Measurements from ENCODE around the gene BMX.

BMX gene

GRCh38 chrX:15576019-15576418, 75.4 kb downstream of the BMX start:
- Mint-ChIP-seq H3K27ac (no peak overlapping the region), H3K9me3 (no peaks in the 10 kb centered on the region), H3K4me1 (no peaks in the 10 kb centered on the region), H3K27me3 (peaks cover 9% of the 10 kb centered on the region), H3K4me3 (no peak overlapping the region), H3K36me3 (no peaks in the 10 kb centered on the region)
- ATAC-seq, result no peak

DNA sequence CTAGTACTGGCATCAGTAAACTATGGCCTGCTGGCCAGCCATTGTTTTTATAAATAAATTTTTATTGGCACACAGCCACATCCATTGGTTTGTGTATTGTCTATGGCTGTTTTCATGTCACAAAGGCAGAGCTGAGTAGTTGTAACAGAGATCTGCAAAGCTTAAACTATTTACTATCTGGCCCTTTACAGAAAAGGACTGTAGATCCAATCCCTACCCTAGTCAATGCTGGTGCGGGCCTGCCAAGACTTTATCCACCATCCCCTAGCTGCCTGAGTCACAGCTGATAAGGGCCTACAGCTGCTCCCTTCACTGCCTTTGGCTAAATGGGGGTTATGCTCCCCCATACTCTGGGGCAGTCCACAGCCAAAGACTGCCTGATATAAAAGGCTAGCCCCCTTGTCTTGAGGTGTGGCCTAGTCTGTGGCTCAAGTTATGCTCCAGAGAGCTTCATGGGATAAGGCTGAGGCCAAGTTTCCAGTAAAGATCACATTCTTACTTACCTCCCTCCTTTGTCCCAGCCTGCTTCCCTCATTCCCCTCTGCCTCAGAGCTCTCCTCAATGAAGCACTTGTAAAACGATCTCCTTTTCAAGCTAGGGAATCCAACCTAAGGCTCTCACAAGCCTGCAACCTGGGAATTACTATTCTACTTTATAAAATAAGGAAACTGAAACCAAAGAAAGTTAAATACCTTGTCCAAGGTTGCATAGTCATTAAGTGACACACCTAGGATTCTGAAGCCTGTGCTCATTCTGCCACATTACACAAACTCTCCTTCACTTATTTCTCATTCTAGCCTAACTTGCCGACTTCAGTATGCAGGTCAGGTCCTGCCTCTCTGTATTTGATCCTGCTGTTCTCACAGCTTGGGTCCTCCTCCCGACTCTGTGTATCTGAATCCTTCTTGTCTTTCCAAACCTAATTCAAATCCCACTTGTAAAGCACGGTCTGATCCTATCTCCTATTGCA, 79.5 kb downstream of the BMX start:
- no peaks in the 10 kb centered on the region for H3K9me3 Mint-ChIP-seq
- H3K4me1 Mint-ChIP-seq, result no peaks in the 10 kb centered on the region
- peaks cover 9% of the 10 kb centered on the region for H3K27me3 Mint-ChIP-seq
- no peak for ATAC-seq
- H3K4me3 Mint-ChIP-seq, result no peak overlapping the region
- no peaks in the 10 kb centered on the region for H3K36me3 Mint-ChIP-seq
- no peak overlapping the region for H3K27ac Mint-ChIP-seq

GRCh38 chrX:15594371-15594770, 93.8 kb downstream of the BMX start:
- Mint-ChIP-seq H3K9me3 (no peaks in the 10 kb centered on the region), H3K27me3 (peaks cover 10% of the 10 kb centered on the region), H3K4me3 (no peak overlapping the region), H3K27ac (no peak overlapping the region), H3K36me3 (no peaks in the 10 kb centered on the region), H3K4me1 (no peaks in the 10 kb centered on the region)
- ATAC-seq, result no peak

DNA sequence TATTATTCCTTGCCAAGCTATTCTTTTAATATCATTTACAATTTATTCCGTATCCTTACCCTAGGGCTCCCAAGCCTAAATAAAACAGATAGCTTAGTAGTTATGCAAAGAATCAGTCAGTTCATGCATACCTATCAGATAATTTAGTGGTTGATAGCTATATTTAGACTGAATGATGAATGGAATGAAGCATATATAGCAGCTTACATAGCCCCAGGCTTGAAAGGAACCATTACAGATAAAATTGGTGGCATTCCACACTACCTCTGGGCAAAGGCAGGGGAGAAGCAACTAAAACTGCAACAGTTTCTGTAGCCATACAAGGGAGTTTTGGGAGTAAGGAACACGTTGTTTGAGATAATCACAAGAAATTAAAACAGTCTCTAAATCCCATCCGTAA, 97.4 kb downstream of the BMX start:
- H3K27me3 Mint-ChIP-seq, result peaks cover 17% of the 10 kb centered on the region
- H3K4me1 Mint-ChIP-seq, result no peaks in the 10 kb centered on the region
- no peak for ATAC-seq
- H3K4me3 Mint-ChIP-seq, result no peak overlapping the region
- H3K9me3 Mint-ChIP-seq, result no peaks in the 10 kb centered on the region
- no peaks in the 10 kb centered on the region for H3K36me3 Mint-ChIP-seq
- H3K27ac Mint-ChIP-seq, result no peak overlapping the region

DNA sequence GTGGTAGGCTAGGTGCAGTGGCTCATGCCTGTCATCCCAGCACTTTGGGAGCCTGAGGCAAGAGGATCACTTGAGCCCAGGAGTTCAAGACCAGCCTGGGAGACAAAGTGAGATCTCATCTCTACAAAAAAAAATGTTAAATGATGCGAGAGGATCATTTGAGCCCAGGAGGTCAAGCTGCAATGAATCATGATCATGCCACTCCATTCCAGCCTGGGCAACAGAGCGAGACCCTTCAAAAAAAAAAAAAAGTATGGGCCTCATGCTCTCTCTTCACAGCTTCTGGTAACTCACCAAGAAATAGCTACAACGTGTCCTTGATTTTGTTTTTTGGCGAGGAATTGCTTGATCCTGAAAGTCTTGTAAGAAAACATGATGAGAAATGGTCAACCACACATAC, 98.9 kb downstream of the BMX start:
- peaks cover 18% of the 10 kb centered on the region for H3K27me3 Mint-ChIP-seq
- H3K36me3 Mint-ChIP-seq, result no peaks in the 10 kb centered on the region
- H3K9me3 Mint-ChIP-seq, result no peaks in the 10 kb centered on the region
- H3K4me3 Mint-ChIP-seq, result no peak overlapping the region
- H3K27ac Mint-ChIP-seq, result no peak overlapping the region
- H3K4me1 Mint-ChIP-seq, result no peaks in the 10 kb centered on the region
- ATAC-seq, result no peak

DNA sequence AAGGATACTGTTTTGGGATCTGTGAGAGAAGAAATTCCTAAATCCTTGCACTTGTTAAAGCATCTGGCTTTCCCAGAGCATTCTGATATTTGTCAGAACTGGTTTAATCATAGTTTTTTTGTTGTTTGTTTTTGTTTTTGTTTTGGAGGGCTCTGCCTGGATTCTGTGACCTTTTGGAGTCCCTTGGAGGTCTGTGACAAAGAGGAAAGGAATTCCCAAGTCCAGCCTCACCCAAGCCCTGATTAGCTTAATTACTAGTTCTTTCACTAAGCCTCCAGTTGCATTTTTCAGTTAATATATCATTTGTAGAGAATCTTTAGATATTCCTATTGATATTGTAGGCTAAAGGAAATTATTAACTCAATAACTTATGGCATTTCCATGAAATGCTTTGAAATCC, 99.4 kb downstream of the BMX start:
- H3K27me3 Mint-ChIP-seq, result peaks cover 18% of the 10 kb centered on the region
- no peaks in the 10 kb centered on the region for H3K4me1 Mint-ChIP-seq

GRCh38 chrX:15600745-15601144, 100.1 kb downstream of the BMX start, which contains the start of gene ACE2:
TSS of gene ACE2 (minus strand) at chrX:15600960. CDS start at chrX:15600911, 49 bp downstream.
- peaks cover 18% of the 10 kb centered on the region for H3K27me3 Mint-ChIP-seq
- H3K9me3 Mint-ChIP-seq, result no peaks in the 10 kb centered on the region
- H3K27ac Mint-ChIP-seq, result no peak within 1 kb of the TSS
- H3K36me3 Mint-ChIP-seq, result no peaks in the 10 kb centered on the region
- H3K4me3 Mint-ChIP-seq, result no peak within 1 kb of the TSS
- no peaks in the 10 kb centered on the region for H3K4me1 Mint-ChIP-seq
- no peak for ATAC-seq

More for the DNA sequence above, 99.4 kb downstream of the BMX start:
- no peak overlapping the region for H3K4me3 Mint-ChIP-seq
- ATAC-seq, result no peak
- no peaks in the 10 kb centered on the region for H3K9me3 Mint-ChIP-seq
- no peak overlapping the region for H3K27ac Mint-ChIP-seq
- H3K36me3 Mint-ChIP-seq, result no peaks in the 10 kb centered on the region

DNA sequence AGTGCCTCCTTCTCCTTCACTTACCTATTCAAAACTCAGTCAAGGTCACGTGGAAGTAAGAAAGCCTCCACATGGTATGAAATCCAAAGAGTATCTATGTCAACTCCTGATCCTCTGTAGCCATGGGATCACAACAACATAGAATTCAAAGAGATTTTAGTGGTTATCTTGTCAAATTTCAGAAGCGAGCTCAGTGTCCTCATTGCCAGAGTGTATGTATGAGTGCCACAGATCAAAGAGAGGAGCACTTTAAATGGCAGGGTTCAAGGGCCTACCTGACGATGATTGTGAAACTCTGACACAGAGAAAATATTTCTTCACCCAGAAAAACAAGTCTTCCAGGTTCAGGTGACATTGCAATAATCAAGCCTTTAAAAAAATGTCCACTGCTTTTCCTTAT, 101.3 kb downstream of the BMX start:
- no peak overlapping the region for H3K27ac Mint-ChIP-seq
- H3K9me3 Mint-ChIP-seq, result no peaks in the 10 kb centered on the region
- no peaks in the 10 kb centered on the region for H3K36me3 Mint-ChIP-seq
- no peaks in the 10 kb centered on the region for H3K4me1 Mint-ChIP-seq
- peaks cover 18% of the 10 kb centered on the region for H3K27me3 Mint-ChIP-seq
- ATAC-seq, result no peak
- no peak overlapping the region for H3K4me3 Mint-ChIP-seq

GRCh38 chrX:15602761-15603160, 102.2 kb downstream of the BMX start:
- no peaks in the 10 kb centered on the region for H3K9me3 Mint-ChIP-seq
- no peak overlapping the region for H3K27ac Mint-ChIP-seq
- no peaks in the 10 kb centered on the region for H3K4me1 Mint-ChIP-seq
- no peaks in the 10 kb centered on the region for H3K36me3 Mint-ChIP-seq
- peaks cover 18% of the 10 kb centered on the region for H3K27me3 Mint-ChIP-seq
- ATAC-seq, result no peak
- no peak overlapping the region for H3K4me3 Mint-ChIP-seq

DNA sequence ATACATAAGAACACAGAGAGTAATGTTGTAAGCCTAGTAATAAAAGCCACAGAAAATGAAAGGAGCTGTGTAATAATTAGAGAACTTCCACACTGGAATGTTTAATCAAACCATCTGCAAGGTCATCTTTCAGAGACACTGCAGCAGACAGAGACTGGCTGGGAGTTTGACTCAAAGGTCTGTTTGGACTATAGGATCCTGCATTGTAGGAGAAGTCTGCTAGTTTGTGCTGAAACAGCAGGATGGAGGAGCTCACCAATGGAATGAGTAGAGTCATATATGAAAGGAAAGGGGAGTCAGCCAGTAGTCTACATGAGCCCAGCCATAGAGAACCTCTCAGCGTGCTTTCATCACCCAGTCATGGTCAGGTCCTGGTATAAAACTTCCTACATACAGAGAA, 104.6 kb downstream of the BMX start:
- Mint-ChIP-seq H3K4me3 (no peak overlapping the region), H3K27ac (no peak overlapping the region), H3K4me1 (no peaks in the 10 kb centered on the region), H3K36me3 (no peaks in the 10 kb centered on the region), H3K9me3 (peaks cover 2% of the 10 kb centered on the region), H3K27me3 (peaks cover 18% of the 10 kb centered on the region)
- no peak for ATAC-seq

All from stimulated activated memory B cell treated with anti-CD40 and anti-IgM and Interleukin-4, amounts not matched to agents 10 μg/mL and 1 μg/mL and 100 μg/mL, for 72 hours (primary cell).